ENCODE measurements around the gene HTRA1.
A peak's percentile ranks its signal among the peaks of the same experiment; 100 is the strongest.

HTRA1 gene

DNA sequence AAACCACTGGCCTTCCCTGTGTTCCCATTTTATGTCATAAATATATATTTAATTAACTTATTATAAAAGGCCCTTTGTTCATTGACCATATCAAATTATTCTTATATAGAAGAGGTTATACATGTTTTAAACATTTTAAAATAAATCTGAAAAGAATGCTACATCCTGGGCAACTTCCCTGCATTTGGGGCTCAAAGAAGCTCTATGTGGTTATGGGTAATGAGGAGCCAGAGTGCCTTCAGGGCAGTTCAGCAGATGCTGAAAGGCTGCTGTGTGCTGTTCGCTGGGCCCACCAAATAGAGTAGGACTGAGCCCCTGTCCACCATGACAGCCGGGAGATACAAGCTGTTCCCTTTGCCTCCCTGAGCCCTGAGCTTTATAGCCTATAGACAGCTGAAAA, 35.9 kb downstream of the HTRA1 start:
- no peak for DNase-seq

DNA sequence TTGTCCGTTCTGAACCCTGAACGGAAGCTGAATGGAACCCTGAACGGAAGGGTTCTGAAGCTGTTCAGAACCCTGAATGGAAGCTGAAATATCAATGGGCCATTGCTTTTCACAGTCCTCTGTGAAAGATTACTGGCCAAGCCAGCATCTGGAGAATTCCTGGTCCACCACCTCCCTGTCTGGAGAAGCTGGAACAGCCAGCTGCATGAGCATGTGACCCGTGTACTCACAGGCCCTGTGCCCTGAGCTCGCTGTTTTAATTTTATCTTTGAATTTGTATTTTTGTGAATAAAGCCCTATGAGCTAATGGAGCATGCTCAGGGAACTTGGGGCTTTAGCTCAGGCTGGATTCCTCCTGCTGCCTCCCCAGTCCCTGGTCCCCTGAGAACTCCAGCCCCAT, 37.2 kb downstream of the HTRA1 start:
- no peak for DNase-seq

DNA sequence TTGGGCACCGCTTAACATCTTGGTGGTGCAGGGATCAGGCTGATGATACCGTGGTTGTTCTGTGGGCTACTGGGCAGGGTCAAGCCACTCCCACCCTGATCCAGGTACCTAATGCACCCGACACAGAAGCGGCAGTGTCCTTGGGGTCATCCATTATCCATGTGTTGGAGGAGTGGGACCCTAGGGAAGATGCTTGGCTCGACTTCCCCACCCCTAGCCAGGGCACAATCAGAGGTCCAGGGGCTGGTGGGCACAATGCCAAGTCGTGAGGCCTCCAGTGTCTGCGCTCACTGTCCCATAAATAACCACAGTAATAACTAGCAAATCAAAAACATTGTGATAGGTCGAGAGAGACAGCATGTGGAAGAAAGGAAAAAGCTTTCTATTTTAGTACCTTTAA, 37.7 kb downstream of the HTRA1 start:
- DNase-seq: no peak

DNA sequence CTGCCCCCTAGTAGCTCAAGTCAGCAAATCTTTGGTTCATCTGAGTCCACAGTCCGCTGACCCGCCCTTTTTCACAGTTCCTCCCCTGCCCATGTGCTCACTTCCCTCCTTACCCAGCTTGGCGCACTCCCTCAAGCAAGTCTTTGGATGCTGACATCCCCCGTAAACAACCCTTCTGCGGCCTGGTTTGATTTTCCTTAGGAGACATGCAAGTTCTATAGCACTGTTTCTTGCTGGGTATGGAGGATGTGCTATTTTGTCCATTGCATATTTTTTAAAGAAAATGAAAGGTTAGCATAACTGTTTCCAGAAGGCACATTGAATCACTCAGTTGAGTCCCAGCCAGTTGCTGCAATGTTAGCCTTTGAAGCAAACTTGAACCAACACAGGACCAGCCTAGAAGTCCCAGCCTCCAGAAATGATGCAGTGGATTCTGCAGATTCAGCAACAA, 38.2 kb downstream of the HTRA1 start:
- DNase-seq: peak; percentile 61

DNA sequence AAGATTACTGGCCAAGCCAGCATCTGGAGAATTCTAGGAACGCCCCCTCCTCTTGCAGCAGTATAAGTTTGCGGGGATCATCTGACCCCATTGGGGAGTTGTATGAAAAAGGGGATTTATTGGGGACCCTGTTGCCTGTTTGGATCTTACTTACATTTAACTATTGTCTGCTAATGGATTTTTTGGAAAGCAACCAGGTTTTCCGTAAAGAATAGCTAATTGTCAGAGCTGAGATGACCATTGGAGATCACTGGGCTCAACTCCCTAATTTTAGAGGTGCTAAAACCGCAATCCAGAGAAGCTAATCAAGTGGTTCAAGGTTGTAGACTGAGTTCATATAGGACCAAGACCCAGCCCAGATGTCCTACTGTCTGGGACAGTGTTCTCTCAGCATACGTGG, 38.8 kb downstream of the HTRA1 start:
- DNase-seq: no peak

DNA sequence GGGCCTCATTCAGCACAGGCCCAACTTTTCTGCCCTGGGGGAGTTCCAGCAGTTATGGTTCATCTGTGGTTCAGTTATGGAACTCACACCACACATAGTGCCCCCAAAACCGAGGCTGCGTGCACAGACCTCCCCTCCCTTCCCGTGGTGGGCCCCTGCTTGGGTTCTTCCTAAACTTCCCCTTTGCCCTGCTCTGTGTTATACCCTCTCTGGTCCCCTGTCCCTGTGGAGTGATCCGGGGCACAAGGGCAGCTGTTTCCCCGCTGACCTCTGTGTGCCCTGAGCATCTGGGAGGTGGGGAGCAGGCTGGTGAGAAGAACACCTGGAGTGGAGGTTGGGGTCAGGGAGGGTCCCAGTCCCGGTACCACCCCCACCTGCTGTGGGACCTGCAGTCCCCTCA, 39.4 kb downstream of the HTRA1 start:
- no peak for DNase-seq

DNA sequence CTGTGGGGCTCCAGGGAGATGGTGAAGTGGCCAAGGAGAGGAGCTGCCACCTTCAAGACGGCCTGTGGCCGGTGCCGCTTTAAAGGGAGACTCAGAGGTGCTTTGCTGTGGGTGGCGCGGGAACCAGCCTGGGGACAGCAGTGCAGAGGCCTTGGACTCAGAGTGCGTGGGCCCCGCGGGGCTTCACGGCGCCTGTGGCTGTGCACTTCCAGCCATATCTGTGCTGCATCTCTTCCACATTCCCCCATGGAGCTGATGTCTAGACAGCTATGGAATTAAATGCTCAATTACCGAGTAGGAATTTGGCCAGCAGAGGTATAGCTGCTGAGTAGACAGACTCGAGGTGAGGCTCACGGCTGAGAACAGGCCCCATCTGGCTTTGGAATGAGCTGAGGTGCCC, 41.7 kb downstream of the HTRA1 start:
- DNase-seq: no peak

DNA sequence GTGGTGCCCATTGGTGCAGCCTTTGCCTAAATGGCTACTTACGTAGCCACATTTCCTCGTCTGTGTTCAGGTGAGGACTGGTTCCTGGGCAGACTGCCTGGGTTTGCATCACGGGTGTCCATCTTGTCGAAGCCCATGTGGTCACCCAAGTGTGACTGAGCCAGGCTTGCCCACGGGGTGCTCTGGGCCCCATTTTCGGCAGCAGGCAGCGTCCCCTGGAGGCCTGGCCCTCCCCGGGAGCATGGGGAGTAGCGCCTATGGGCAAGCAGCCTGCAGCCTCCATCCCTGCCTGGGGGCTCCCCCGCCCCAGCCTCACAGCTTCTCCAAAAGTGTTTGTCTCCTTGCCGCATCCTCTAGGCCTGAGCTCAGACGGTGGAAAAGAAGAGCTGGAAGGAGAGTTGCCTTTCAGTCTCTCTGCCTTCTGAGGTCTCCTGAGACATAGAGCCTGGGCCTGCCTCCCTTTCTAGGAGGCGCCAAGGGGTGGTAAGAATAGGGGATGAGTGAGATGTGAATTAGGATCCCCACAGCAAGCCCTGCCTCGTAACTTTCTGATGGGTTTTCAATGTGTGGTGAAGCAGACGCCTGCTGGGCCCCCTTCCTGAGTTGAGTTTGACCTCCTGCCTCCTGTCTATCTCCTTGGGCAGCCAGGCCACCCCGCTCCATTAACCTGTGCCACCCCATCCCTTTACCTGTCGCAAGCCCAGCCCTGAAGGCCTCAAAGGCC, 42.7 kb downstream of the HTRA1 start:
- no peak for DNase-seq

DNA sequence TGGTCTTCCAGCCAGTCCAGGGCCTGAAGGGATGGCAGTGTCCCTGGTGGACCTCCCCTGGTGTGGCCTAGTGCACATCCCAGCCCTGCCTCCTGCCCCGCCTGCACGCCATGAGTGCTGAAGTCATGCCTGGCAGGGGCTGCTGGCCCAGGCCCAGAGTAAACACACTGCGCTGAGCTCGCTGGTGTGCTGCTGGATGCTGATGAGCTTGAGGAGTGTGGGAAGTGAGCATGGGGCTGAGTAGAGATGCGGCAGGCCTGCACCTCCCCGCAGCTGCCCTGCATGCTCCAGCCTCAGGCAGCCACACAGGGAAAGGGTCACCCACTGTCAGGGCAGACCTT, 43.2 kb downstream of the HTRA1 start:
- DNase-seq: peak; percentile 86

DNA sequence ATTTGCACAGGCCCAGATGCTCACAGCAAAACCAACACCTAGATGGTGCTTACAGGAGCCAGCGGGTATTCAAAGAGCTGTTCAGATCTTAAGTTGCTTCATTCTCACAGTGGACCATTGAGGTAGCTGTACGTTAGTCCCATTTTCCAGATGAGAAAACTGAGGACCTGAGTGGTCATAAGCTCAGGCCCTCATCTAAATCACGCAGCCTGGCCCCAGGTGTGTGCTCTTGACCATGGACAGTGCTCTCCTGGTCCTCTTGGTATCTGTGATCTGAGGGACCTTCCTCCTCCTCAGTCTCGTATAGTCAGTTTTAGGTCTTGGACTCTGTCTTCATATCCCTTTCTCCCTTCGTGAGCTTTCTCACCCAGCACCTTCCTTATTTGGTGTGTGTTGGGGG, 43.7 kb downstream of the HTRA1 start:
- DNase-seq: no peak

DNA sequence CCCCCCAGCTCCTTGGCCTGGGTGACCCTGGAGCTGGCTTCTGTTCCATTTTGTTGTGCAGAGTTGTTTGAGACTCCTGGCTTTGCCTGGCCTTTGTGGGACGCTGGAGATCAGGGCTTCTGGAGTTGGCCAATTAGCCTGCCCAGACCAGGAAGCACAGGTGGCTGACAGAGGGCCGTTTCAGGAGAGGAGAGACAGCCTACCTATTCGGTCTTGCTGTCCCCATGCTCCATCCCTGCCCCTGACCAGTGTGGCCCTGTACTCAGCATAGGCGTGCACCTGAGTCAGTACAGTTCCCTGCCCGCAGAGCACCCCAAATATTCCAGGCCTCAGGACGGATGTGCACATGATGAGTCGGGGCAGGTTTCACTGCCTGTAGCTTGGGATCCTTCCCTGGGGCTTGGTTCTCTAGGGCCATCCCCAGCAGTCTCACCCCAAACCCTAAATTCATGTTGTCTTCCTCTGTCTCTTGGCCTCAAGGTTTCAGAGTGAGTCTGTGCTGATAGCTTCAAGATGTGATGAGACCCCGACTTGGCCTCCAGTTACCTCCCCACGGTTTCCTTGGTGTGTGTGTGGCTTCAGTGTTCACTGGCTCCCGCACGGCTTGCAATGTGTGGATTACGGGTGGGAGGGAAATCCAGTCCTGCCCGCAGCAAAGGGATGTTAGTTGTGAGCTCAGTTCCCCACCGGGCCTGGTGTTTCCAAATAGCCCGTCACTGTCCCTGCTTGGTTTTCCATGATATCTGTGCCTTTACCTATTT, 44.7 kb downstream of the HTRA1 start:
- DNase-seq: no peak

DNA sequence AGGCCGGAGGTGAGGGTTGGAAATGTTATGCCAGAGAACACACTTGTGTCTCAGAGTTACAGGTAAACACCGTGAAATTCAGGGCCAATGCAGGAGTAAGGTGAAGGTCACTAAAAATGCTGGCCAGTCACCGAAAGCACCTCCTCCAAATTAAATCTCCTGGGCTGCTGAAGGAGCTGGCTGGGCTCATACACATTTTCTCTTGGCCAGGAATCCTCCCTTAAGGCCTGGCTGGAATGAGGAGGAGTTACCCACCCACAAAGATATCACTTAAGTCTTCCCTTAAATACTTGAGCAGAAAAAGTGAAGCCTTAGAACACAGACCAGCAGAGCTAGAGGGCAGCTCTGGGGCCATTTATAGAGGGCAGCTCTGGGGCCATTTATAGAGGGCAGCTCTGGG, 46.3 kb downstream of the HTRA1 start:
- DNase-seq: no peak

DNA sequence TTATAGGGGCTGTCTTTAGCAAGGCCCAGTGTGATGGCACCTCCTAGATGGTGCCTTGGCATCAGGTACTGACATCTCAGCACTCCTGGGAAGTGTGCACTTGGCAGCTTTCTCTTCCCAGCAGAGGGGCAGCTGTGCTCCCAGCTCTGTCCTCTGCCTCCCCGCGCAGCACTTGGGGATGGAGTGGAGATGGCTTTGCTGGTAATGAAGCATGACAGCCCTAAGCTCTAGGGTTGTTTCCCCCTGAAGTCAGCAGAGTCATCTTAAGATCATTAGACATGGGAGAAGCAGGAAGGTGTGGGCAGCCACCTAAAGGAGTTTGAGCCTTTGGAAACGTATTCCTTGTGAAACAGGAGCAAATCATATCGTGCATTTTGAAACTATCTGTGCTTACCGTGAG, 46.7 kb downstream of the HTRA1 start:
- DNase-seq: no peak

DNA sequence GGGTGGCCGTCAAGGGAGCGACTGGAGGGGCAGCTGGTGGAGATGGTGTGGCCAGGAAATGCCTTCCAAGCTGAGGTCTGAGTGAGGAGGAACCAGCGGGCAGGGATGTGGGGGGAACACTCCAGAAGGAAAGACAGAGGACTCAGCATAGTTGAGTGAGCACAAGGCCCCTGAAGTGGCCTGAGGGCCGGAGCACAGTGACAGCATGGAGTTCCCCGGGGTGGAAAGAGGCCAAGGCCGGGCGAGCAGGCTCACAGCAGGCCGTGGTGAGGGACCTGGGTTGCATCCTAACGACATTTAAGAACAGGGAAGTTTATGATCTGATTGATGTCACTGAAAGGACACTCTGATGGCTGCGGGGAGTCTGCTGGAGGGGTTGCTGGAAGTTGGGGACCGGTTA, 48.0 kb downstream of the HTRA1 start:
- no peak for DNase-seq

DNA sequence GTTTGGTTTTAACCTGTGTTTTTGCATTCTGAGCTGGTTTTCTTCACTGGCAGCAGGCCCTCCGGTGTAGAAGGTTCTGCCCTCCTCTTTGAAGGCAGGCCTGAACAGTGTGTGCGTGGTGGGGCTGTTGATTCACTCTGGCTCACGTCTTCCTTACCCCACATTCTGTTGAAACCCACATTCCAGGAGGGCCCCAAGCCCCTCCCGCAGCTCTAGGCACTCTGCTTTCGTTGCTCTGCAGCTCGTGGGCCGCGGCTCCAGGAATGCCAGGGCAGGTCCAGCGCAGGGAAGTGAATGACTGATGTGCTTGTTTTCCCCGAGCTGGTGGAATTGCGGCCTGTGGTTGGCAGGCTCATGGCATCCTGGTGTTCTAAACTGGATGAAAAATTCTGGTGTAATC, 49.0 kb downstream of the HTRA1 start:
- peak; percentile 39 for DNase-seq

DNA sequence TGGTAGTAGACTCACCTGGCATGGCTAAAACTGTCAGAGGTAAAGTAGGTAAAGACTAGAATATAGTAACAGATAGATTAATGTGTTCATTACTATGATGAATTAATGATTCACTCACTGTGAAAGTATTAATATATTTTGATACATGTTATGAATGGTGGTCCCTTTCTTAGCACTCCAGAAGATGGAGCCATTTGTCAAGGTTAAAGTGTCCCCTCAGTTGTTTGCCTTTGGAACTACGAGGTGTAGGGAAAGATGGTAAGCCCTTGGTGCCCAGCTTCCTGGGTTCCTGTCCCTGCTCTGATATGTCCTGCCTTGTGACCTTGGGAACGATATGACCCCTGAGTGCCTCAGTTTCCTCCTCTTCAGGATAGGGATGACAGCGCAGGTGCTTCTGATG, 49.4 kb downstream of the HTRA1 start:
- no peak for DNase-seq

DNA sequence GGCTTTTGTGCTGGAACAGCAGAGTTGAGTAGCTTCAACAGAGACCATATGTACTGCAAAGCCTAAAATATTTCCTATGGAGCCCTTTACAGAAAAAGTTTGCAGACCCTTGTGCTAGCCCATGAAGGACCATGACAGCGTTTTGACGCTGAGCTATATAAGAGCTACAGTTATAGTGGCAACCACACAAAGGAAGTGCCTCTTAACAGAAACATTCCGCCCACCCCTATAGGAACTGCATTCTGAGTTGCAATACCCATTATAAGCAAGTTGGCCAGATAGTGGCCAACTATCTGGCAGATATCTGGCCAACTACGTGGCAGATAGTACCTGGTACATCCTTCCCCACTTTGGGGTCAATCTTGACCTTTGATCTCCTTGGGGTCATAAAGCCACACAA, 51.7 kb downstream of the HTRA1 start:
- DNase-seq: no peak

DNA sequence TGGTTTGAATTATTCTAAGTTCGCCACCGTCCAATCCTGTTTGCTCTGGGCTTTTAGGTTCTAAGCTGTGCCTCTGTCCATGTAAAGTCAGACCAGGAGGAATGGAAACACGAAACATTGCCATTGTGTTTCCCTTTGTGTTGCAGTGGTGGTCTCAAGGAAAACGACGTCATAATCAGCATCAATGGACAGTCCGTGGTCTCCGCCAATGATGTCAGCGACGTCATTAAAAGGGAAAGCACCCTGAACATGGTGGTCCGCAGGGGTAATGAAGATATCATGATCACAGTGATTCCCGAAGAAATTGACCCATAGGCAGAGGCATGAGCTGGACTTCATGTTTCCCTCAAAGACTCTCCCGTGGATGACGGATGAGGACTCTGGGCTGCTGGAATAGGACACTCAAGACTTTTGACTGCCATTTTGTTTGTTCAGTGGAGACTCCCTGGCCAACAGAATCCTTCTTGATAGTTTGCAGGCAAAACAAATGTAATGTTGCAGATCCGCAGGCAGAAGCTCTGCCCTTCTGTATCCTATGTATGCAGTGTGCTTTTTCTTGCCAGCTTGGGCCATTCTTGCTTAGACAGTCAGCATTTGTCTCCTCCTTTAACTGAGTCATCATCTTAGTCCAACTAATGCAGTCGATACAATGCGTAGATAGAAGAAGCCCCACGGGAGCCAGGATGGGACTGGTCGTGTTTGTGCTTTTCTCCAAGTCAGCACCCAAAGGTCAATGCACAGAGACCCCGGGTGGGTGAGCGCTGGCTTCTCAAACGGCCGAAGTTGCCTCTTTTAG, 52.9 kb downstream of the HTRA1 start:
- DNase-seq: peak; percentile 36

DNA sequence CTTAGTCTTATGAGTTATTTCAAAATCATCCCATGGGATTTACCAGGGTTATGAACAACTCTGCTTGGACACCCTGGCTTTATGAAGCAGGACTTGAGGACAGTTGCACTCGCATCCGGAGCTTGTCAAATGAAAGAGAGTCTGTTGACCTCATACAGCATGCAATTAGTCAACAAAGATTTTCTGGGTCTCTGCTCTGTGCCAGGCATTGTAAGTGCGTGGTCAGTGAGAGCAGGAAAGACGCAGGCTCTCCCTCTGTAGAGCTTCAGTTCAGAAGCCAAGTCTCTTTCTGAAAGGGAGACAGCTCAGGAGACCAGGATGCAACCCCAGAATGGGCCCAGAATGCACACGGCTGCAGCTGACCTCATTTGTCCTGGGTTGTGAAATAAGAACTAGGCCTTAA, 53.7 kb downstream of the HTRA1 start:
- no peak for DNase-seq

DNA sequence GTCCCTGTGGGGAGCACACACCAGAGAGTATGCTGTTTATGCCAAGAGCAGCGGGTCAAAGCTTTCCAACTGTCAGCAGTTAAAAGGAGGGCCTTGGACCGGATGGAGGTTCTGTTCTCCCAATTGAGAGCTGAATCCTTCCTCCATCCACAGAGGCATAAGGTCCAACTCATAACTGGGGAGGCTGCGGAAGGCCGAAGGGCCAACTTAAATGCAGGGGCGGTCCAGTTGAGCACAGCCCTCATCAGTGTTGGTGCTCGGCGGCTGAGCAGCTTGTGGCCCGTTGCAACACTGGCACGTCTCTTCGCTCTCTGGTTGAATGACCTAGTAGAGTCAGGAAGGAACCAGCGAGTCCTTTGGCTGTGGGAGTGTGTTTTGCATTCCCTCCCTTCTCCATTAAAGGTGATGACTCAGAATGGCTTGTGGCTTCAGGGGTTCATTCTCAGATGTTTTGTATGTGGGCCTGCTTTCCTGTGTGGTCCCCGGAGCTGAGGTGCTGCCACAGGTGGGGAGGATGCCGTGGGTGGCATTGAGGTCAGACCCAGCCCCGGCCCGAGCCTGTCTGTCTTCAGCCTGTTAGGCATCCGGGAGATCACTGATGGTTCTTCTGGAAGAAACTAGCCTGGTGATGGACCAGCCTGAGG, 54.4 kb downstream of the HTRA1 start:
- peak; percentile 23 for DNase-seq

DNA sequence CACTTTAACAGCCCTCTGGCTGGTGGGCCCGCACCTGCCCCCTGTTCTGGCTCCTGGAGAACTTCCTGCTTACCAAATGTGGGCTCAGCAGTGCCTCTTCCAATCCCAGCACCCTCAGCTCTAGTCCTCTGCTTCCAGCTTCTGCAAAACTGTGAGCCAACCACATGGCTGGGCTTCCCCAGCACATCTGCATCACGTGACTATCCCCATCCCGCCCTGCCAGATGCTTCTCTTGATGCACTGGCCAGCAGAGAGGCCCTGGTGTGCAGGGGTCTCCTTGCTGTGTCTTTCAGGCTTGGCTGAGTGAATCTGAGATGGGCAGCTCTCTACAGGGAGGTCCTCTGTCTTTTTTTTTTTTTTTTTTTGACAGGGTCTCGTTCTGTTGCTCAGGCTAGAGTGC, 55.4 kb downstream of the HTRA1 start:
- DNase-seq: no peak

DNA sequence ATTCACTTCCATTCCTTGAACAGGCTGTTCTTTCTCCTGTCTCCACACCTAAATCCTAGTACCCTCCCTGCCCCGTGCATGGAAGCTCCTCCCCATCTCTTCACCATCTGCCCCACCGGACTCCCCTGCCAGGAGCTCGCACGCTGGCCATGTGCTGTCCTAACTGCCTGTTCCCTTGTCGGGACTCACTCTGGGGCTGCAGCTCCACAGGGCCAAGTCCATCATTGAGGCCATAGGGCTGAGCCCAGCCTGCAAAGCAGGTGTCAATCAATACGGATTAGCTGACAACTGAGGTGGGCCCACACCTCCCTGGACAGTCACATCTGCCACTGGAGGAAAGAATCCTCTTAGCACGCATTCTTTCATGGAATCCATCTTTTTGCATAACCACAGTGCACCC, 57.8 kb downstream of the HTRA1 start:
- no peak for DNase-seq

DNA sequence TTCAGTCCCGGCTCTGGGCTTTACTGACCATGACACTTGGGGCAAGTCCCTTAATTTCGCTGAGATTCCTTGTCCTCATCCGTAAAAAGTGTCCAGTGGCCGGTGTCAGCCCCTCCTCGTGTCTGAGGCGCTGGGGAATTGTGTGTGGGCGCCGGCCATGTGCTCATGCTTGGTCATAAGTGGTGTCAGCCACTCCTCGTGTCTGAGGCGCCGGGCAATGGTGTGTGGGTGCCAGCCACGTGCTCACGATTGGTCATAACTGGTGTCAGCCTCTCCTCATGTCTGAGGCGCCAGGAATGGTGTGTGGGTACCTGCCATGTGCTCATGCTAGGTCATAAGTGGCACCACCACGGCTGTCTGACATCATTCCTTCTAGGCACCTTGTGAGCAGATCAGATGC, 58.5 kb downstream of the HTRA1 start:
- DNase-seq: no peak

DNA sequence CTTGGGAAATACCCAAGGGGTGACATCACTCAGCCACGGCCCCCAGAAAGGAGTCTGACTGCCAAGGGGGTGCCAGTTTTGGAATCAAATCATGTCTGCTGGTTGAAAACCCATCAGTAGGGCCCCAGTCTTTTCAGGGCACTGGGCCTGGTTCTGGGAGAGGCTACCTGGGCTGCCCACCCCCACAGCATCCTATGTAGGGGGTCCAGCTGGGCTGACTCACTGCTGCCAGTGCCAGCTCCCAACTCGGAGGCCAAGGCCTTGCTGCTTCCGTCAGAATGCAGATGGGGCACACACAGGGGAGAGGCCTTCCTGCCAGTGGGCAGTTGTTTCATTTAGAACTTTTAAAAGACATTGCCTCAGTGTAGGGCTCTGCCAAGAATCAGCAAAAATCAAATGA, 59.7 kb downstream of the HTRA1 start:
- no peak for DNase-seq

Data from fibroblast of skin of right quadriceps (primary cell).